ENCODE results near the gene MFAP1.

GRCh38 chr15:43794269-43795037, 30.0 kb downstream of the MFAP1 start:
- TF ChIP-seq, protein P1, sequence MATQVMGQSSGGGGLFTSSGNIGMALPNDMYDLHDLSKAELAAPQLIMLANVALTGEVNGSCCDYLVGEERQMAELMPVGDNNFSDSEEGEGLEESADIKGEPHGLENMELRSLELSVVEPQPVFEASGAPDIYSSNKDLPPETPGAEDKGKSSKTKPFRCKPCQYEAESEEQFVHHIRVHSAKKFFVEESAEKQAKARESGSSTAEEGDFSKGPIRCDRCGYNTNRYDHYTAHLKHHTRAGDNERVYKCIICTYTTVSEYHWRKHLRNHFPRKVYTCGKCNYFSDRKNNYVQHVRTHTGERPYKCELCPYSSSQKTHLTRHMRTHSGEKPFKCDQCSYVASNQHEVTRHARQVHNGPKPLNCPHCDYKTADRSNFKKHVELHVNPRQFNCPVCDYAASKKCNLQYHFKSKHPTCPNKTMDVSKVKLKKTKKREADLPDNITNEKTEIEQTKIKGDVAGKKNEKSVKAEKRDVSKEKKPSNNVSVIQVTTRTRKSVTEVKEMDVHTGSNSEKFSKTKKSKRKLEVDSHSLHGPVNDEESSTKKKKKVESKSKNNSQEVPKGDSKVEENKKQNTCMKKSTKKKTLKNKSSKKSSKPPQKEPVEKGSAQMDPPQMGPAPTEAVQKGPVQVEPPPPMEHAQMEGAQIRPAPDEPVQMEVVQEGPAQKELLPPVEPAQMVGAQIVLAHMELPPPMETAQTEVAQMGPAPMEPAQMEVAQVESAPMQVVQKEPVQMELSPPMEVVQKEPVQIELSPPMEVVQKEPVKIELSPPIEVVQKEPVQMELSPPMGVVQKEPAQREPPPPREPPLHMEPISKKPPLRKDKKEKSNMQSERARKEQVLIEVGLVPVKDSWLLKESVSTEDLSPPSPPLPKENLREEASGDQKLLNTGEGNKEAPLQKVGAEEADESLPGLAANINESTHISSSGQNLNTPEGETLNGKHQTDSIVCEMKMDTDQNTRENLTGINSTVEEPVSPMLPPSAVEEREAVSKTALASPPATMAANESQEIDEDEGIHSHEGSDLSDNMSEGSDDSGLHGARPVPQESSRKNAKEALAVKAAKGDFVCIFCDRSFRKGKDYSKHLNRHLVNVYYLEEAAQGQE (IDR thresholded peaks at IDR 0.05; ENCODE audit: low read depth), result peak; percentile 52
- TF ChIP-seq EP300 (IDR thresholded peaks at IDR 0.05; ENCODE audit: borderline replicate concordance), result no peak

All from Ishikawa (cell line).